Activated CD8-positive, alpha-beta memory T cell treated with anti-CD3 and anti-CD28 coated beads, Interleukin-2, amount 50 U/mL, for 48 hours (primary cell): ENCODE data around the gene PI4KA.
"Not testable (repeated sequence)": the region's sequence is repeated elsewhere in the genome, so short reads cannot be mapped to it uniquely, and the experiment has no call there.

Experiments
- DNase-seq: peaks from one replicate; pipeline ENCODE4 v3.0.0-alpha.2; 2020

The PI4KA gene

DNA sequence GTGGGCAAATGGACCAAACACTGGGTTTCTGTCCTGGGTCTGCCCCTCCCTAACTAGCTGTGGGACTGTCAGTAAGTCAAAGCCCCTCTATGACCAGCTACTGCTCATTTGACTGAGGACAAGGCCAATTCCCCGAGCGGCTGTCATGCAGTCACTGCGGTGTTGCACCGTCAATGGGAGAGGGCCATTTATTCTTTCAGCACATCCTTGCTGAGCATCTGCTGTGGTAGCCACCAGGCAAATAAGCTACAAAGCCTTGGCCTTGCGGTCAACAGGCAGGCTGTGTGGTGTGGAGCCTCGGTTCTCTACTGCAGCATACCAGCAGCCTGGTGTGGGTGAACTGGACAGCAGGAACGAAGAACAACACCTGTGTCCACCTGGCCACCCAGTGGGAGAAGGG, 110.5 kb downstream of the PI4KA start:
- DNase-seq, result no peak

GRCh38 chr22:20747223-20747622, 111.4 kb downstream of the PI4KA start:
- DNase-seq, result no peak

GRCh38 chr22:20746431-20747189, 112.0 kb downstream of the PI4KA start:
- no peak for DNase-seq

- no peak for DNase-seq
Measured at GRCh38 chr22:20745119-20745518, 113.5 kb downstream of the PI4KA start.

DNA sequence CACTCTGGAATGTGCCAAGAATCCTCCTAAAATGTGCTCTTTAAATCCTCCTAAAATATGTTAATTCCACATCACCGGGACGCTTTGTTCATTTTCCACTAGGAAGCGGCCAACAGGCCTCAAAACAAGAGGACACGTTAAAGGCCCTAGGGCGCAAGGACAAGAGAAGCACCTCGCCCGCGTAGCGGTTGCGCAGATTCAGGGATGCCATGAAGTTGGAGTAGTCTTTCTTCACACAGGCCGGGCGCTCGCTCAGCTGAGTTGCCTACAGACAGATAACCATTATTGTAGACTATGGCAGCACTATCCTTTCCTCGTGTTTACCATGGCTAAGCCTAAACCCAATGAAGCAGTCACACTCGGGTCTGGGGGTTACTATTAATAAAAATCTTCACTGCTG, 114.2 kb downstream of the PI4KA start:
- DNase-seq, result no peak

GRCh38 chr22:20742764-20743163, 115.8 kb downstream of the PI4KA start:
- no peak for DNase-seq

GRCh38 chr22:20741634-20742581, 116.7 kb downstream of the PI4KA start:
- DNase-seq, result no peak

GRCh38 chr22:20741008-20741633, 117.5 kb downstream of the PI4KA start:
- DNase-seq, result no peak

GRCh38 chr22:20740222-20740951, 118.2 kb downstream of the PI4KA start:
- DNase-seq, result no peak

DNA sequence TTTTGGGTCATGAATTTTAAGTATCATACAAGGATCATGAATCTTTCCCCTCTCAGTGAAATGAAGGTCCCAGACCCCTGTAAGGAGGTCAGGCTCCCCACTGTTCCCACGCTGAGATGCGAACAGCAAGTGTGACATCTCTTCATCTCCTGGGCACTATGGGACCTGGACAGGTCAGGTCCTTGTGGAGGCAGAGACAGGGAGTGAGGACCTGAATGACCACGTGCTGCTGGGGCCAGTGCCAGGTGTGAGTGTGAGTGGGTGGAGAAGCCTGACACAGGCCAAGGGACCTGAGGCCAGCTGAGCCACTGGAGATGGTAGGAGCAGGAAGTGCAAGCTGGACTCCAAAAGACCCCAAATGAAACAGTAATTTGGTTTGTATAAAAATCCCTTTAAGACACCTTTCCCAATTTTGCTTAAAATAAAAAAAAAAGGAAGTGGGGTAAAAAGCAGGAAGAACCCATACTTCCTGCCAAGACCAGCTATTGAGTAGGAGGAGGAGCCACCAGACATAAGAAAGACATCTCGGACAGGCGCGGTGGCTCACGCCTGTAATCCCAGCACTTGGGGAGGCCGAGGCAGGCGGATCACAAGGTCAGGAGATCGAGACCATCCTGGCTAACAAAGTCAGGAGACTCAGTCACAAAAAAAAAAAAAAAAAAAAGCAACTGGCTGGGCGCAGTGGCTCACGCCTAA, 120.1 kb downstream of the PI4KA start:
- no peak for DNase-seq

GRCh38 chr22:20736891-20737290, 121.7 kb downstream of the PI4KA start:
- not testable (repeated sequence) for DNase-seq

GRCh38 chr22:20735356-20736162, 123.1 kb downstream of the PI4KA start:
- DNase-seq, result not testable (repeated sequence)

GRCh38 chr22:20732431-20732830, 126.2 kb downstream of the PI4KA start:
- DNase-seq, result not testable (repeated sequence)

- DNase-seq, result no peak
Measured at GRCh38 chr22:20729194-20729593, 129.4 kb downstream of the PI4KA start.

GRCh38 chr22:20728523-20729190, 130.0 kb downstream of the PI4KA start:
- no peak for DNase-seq

DNA sequence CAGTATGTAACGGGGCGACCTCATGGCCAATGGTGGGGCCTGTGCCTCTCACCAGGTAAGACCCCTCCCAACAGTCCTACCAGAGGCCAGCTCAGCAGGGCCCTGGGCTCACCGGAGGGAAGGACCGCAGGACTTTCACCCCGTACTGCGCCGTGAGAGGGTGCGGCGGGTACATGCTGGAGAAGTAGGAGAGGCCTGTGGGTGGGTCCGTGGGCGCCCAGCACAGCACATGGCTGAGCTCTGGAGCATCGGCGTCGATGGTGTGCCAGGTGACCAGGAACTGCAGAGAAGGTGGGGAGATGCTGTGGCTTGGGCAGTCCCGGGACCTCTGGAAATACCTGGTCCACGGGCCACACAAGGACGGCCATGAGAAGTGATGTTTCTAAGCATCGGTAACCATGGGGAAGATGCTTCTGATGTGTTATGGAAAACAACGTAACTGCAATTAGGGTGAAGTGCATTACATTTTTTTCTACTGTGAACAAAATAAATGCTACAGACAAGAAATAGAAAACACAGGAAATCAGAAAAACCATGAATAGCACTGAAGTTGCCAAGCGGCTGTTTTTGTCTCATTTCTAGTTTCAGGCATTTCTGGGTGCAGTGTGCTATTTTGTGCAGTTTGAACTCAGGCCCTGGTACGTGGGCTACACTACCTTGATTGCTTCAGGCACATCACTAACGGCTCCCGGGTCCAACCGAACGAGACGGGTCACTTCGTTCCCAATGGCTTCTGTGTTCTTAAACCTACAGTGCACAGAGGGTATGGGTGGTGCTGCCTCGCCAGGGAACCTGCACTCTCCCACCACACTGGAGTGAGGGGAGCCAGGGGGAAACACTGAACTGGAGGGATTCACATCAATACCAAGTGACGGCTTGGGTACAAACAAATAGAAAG, 131.2 kb downstream of the PI4KA start:
- DNase-seq, result no peak

DNA sequence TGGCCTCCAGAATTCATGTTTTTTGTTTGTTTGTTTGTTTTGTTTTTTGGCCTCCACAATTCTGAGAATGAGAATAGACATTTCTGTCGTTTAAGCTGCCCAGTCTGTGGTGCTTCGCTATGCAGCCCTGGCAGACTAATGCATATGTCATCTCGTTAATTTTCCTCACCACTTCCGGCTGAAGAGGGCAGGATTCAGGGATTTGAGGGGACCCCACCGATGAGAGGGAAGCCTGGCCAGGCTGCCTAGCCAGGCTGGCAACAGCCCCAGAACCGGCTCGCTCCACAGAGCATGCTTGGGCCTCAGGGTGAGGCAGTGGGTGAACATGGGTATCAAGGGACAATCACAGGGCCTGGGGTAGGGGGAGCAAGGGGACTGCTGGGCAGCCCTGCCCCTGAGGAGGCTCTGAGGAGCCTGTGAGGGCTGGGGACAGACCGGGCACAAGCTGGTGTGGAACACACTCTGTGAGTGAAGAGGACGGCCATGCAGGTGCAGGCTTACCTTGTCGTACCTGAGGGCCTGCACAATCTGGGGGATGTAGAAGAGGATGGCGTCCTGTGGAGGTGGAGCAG, 132.5 kb downstream of the PI4KA start:
- no peak for DNase-seq

- no peak for DNase-seq
Measured at GRCh38 chr22:20724676-20725454, 133.7 kb downstream of the PI4KA start.
